HepG2 (cell line): Measurements from ENCODE around the gene SHPK. TPM values are rescaled to one million over a fixed set of nuclear protein-coding genes. Genes with fewer than 3 reads are reported as not detected.

ENCODE experiments used
- CREM ChIP-seq, 2 experiments: sonication (generic) in 1 of 2; formaldehyde crosslinking in 1 of 2; IDR thresholded peaks; 2 replicates each; pipeline versions ENCODE4 v1.4.0 to v1.6.1; 2016 to 2020; ENCODE audit warnings: antibody characterized with exemption in 1 of 2, mild to moderate bottlenecking in 1 of 2, missing genetic modification reagents in 1 of 2
- ELF4 ChIP-seq: sonication (generic); formaldehyde crosslinking; IDR thresholded peaks from 2 replicates; pipeline ENCODE4 v1.5.0; 2020; ENCODE audit warnings: missing genetic modification reagents, mild to moderate bottlenecking, moderate library complexity, borderline replicate concordance
- HINFP ChIP-seq: sonication (generic); formaldehyde crosslinking; IDR thresholded peaks from 2 replicates; pipeline ENCODE4 v1.4.0; 2020; ENCODE audit warnings: low read depth, mild to moderate bottlenecking, missing genetic modification reagents
- JARID2 ChIP-seq: sonication (generic); formaldehyde crosslinking; IDR thresholded peaks from 2 replicates; pipeline ENCODE4 v1.8.1; 2023; ENCODE audit warnings: missing genetic modification reagents, inconsistent platforms; ENCODE audit not compliant: insufficient replicate concordance
- NFKB2 ChIP-seq: sonication (generic); formaldehyde crosslinking; IDR thresholded peaks from 2 replicates; pipeline ENCODE4 v1.4.0; 2020; ENCODE audit warnings: missing genetic modification reagents, borderline replicate concordance
- PRDM4 ChIP-seq: sonication (generic); formaldehyde crosslinking; IDR thresholded peaks from 2 replicates; pipeline ENCODE4 v1.9.0; 2021; ENCODE audit warnings: missing genetic modification reagents, borderline replicate concordance
- RBM39 ChIP-seq: fragments of 200-400 bp; formaldehyde crosslinking; IDR thresholded peaks from one replicate; pipeline ENCODE4 v1.6.1; 2018; ENCODE audit warnings: antibody characterized with exemption, mild to moderate bottlenecking, low read depth, low read length; ENCODE audit not compliant: poor library complexity, severe bottlenecking
- SRSF9 ChIP-seq: fragments of 200-400 bp; formaldehyde crosslinking; IDR thresholded peaks from 2 replicates; pipeline ENCODE4 v1.6.1; 2018; ENCODE audit warnings: borderline replicate concordance, mild to moderate bottlenecking, low read depth, low read length; ENCODE audit not compliant: insufficient read depth, poor library complexity, severe bottlenecking
- TCF12 ChIP-seq, 2 experiments: fragments of 450-650 bp in 1 of 2; sonication (generic) in 1 of 2; formaldehyde crosslinking in 1 of 2; IDR thresholded peaks; 2 replicates each; pipeline versions ENCODE4 v1.6.1 to v1.8.0; 2017 to 2022; ENCODE audit warnings: antibody characterized with exemption in 1 of 2, mild to moderate bottlenecking in 1 of 2, missing genetic modification reagents in 1 of 2, moderate library complexity in 1 of 2
- TEAD2 ChIP-seq: sonication (generic); formaldehyde crosslinking; IDR thresholded peaks from 2 replicates; pipeline ENCODE4 v1.9.0; 2021; ENCODE audit warnings: missing genetic modification reagents
- TOE1 ChIP-seq: sonication (generic); formaldehyde crosslinking; IDR thresholded peaks from 2 replicates; pipeline ENCODE4 v1.4.0; 2020; ENCODE audit warnings: mild to moderate bottlenecking, missing genetic modification reagents
- ZBTB38 ChIP-seq: sonication (generic); formaldehyde crosslinking; IDR thresholded peaks from 2 replicates; pipeline ENCODE4 v1.5.1; 2020; ENCODE audit warnings: mild to moderate bottlenecking, missing genetic modification reagents
- ZFX ChIP-seq: sonication (generic); formaldehyde crosslinking; IDR thresholded peaks from 2 replicates; pipeline ENCODE4 v1.4.0; 2020; ENCODE audit warnings: mild to moderate bottlenecking, low read depth, missing genetic modification reagents, moderate library complexity
- ZMYM4 ChIP-seq: sonication (generic); formaldehyde crosslinking; IDR thresholded peaks from 2 replicates; pipeline ENCODE4 v1.8.1; 2023; ENCODE audit warnings: mild to moderate bottlenecking, missing genetic modification reagents
- ZNF10 ChIP-seq: sonication (generic); formaldehyde crosslinking; IDR thresholded peaks from 2 replicates; pipeline ENCODE4 v1.4.0; 2020; ENCODE audit warnings: mild to moderate bottlenecking, low read depth, missing genetic modification reagents, borderline replicate concordance
- ZNF547 ChIP-seq: sonication (generic); formaldehyde crosslinking; IDR thresholded peaks from 2 replicates; pipeline ENCODE4 v1.5.1; 2020; ENCODE audit warnings: mild to moderate bottlenecking, missing genetic modification reagents
- ZNF570 ChIP-seq: sonication (generic); formaldehyde crosslinking; IDR thresholded peaks from 2 replicates; pipeline ENCODE4 v1.4.0; 2020; ENCODE audit warnings: mild to moderate bottlenecking, missing genetic modification reagents, borderline replicate concordance
- ZNF576 ChIP-seq: sonication (generic); formaldehyde crosslinking; IDR thresholded peaks from 2 replicates; pipeline ENCODE4 v1.4.0; 2020; ENCODE audit warnings: mild to moderate bottlenecking, missing genetic modification reagents
- ZNF775 ChIP-seq: sonication (generic); formaldehyde crosslinking; IDR thresholded peaks from 2 replicates; pipeline ENCODE4 v1.4.0; 2020; ENCODE audit warnings: missing genetic modification reagents, mild to moderate bottlenecking, moderate library complexity, borderline replicate concordance
- polyA plus RNA-seq, 8 experiments: library from polyadenylated mRNA; depleted of rRNA in 3 of 8; stranded (reverse) in 7 of 8; unstranded in 1 of 8; fragments of >200 nt; fragmentation: Illumina TruSeq in 4 of 8; extraction: Trizol in 4 of 8; gene quantifications; 2 replicates each; pipeline versions ENCODE4 v1.2.1 to v1.2.3, GENCODE V29; 2011 to 2016; ENCODE audit warnings: low read depth in 4 of 8, missing spikeins in 1 of 8, mixed read lengths in 1 of 8; ENCODE audit not compliant: insufficient read depth in 1 of 8
- total RNA-seq, 5 experiments: library from RNA; depleted of rRNA; stranded (reverse); fragments of >200 nt; fragmentation: Illumina TruSeq; extraction: Trizol; gene quantifications; 2 replicates each; pipeline ENCODE4 v1.2.3, GENCODE V29; 2016; ENCODE audit warnings: low read depth in 1 of 5

SHPK gene
- total and polyA plus RNA-seq, 2 of the 13 experiments (the other 11 are each of a cell fraction or from before 2014, with no cell fraction given) = 16.2 to 30.9 TPM

DNA sequence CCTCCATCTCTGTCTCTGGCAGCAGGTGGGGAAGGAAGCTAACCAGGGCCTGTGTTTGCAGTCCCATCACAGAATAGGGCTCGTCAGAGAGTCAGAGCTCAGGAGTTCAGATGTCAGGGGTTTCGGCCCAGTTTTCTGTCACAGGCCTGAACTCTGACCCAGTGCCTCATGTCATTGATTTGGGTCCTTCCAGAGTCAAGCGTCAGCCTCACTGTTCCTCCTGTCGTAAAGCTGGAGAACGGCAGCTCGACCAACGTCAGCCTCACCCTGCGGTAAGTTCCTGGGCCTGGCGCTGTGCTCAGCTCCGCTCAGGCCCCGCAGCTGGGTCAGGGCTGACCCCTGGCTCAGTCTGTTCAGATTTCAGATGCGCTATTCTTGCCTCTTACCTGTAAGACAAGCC is 11.2 kb upstream of the SHPK start (continued):
- TF ChIP-seq ZNF547 (CRISPR knock-in tag) (0 out of 2 replicates have a peak, but pooled peaks have one; percentile 45), TOE1 (CRISPR knock-in tag) (no peak), RBM39 (no peak), ZNF10 (CRISPR knock-in tag) (no peak), SRSF9 (no peak), TCF12 (IDR thresholded peaks at IDR 0.05) (no peak), TCF12 (CRISPR knock-in tag; IDR thresholded peaks at IDR 0.05) (no peak), JARID2 (CRISPR knock-in tag) (no peak), TEAD2 (CRISPR knock-in tag) (no peak), HINFP (no peak), NFKB2 (no peak), ZFX (peak; percentile 38; the same call in 1 of the 2 replicates), CREM (IDR thresholded peaks at IDR 0.05) (no peak), CREM (CRISPR knock-in tag; IDR thresholded peaks at IDR 0.05) (no peak), ZBTB38 (CRISPR knock-in tag) (peak; percentile 95), ZNF570 (no peak), ZNF775 (CRISPR knock-in tag) (no peak), PRDM4 (no peak), ZNF576 (CRISPR knock-in tag) (no peak), ZMYM4 (CRISPR knock-in tag) (no peak), ELF4 (no peak)
